Activated naive CD8-positive, alpha-beta T cell treated with anti-CD3 and anti-CD28 coated beads, Interleukin-2, amount 50 U/mL, for 16 hours (primary cell): ENCODE results near the gene B3GNT5.

Experiments
- DNase-seq: peaks from one replicate; pipeline ENCODE4 v3.0.0-alpha.2; 2020; ENCODE audit warnings: low read depth, low spot score

The B3GNT5 gene

GRCh38 chr3:183318877-183319276 lies 65.8 kb downstream of the B3GNT5 start:
- DNase-seq: no peak

GRCh38 chr3:183319371-183319770 lies 66.3 kb downstream of the B3GNT5 start:
- no peak for DNase-seq
